Measurements from ENCODE around the gene MSANTD2.
A peak's percentile ranks its signal among the peaks of the same experiment; 100 is the strongest.

MSANTD2 gene

GRCh38 chr11:124745270-124745834, 54.9 kb downstream of the MSANTD2 start:
- H3K4me3 ChIP-seq = peak overlapping the region in 4 of 7 experiments; percentile 38 to 47 (median 42)
- no peak overlapping the region for H3K27ac ChIP-seq

GRCh38 chr11:124743050-124743449, 57.2 kb downstream of the MSANTD2 start:
- H3K4me3 ChIP-seq = no peak overlapping the region
- no peak overlapping the region for H3K27ac ChIP-seq

GRCh38 chr11:124742555-124742954, 57.7 kb downstream of the MSANTD2 start:
- no peak overlapping the region for H3K27ac ChIP-seq
- no peak overlapping the region for H3K4me3 ChIP-seq

GRCh38 chr11:124740277-124740882, 59.8 kb downstream of the MSANTD2 start:
- no peak overlapping the region for H3K27ac ChIP-seq
- peak overlapping the region; percentile 28 to 54 (median 49) for H3K4me3 ChIP-seq

- Histone ChIP-seq H3K4me3 (peak within 1 kb of the TSS; percentile 28 to 54 (median 49)), H3K27ac (peak within 1 kb of the TSS in 1 of 21 experiments; percentile 9)
Observed at GRCh38 chr11:124739479-124740276, 60.5 kb downstream of the MSANTD2 start, which contains the start of gene NRGN. TSS of gene NRGN (plus strand) at chr11:124739942. CDS start at chr11:124740085, 143 bp downstream.

- Histone ChIP-seq H3K27ac (no peak overlapping the region), H3K4me3 (peak overlapping the region in 1 of 7 experiments; percentile 48)
Observed at GRCh38 chr11:124738713-124739478, 61.3 kb downstream of the MSANTD2 start.

GRCh38 chr11:124737638-124738305, 62.4 kb downstream of the MSANTD2 start:
- no peak overlapping the region for H3K27ac ChIP-seq
- H3K4me3 ChIP-seq = no peak overlapping the region

- no peak overlapping the region for H3K4me3 ChIP-seq
- no peak overlapping the region for H3K27ac ChIP-seq
Observed at GRCh38 chr11:124736736-124737135, 63.5 kb downstream of the MSANTD2 start.

- no peak overlapping the region for H3K27ac ChIP-seq
- no peak overlapping the region for H3K4me3 ChIP-seq
Observed at GRCh38 chr11:124732230-124732629, 68.0 kb downstream of the MSANTD2 start.

GRCh38 chr11:124729571-124729970, 70.6 kb downstream of the MSANTD2 start:
- H3K27ac ChIP-seq = no peak overlapping the region
- no peak overlapping the region for H3K4me3 ChIP-seq

GRCh38 chr11:124728134-124728533, 72.1 kb downstream of the MSANTD2 start:
- Histone ChIP-seq H3K4me3 (no peak overlapping the region), H3K27ac (no peak overlapping the region)

GRCh38 chr11:124727474-124727873, 72.7 kb downstream of the MSANTD2 start:
- H3K27ac ChIP-seq = no peak overlapping the region
- no peak overlapping the region for H3K4me3 ChIP-seq

- Histone ChIP-seq H3K27ac (no peak overlapping the region), H3K4me3 (no peak overlapping the region)
Observed at GRCh38 chr11:124725719-124726105, 74.5 kb downstream of the MSANTD2 start.

GRCh38 chr11:124724979-124725718, 75.1 kb downstream of the MSANTD2 start:
- no peak overlapping the region for H3K4me3 ChIP-seq
- no peak overlapping the region for H3K27ac ChIP-seq

GRCh38 chr11:124722176-124722575, 78.0 kb downstream of the MSANTD2 start:
- H3K4me3 ChIP-seq = no peak overlapping the region
- H3K27ac ChIP-seq = no peak overlapping the region

- Histone ChIP-seq H3K4me3 (no peak overlapping the region), H3K27ac (no peak overlapping the region)
Observed at GRCh38 chr11:124719534-124719933, 80.7 kb downstream of the MSANTD2 start.

- H3K4me3 ChIP-seq = no peak overlapping the region
- no peak overlapping the region for H3K27ac ChIP-seq
Observed at GRCh38 chr11:124718801-124719200, 81.4 kb downstream of the MSANTD2 start.

GRCh38 chr11:124717786-124718651, 82.2 kb downstream of the MSANTD2 start:
- Histone ChIP-seq H3K27ac (no peak overlapping the region), H3K4me3 (peak overlapping the region; percentile 1 to 25 (median 12))

Data from skin epidermis (tissue), 12 donors.